ENCODE results near the gene GPRC5B.

The GPRC5B gene

GRCh38 chr16:19911204-19911603, 26.6 kb upstream of the GPRC5B start:
- TF ChIP-seq, protein P1, sequence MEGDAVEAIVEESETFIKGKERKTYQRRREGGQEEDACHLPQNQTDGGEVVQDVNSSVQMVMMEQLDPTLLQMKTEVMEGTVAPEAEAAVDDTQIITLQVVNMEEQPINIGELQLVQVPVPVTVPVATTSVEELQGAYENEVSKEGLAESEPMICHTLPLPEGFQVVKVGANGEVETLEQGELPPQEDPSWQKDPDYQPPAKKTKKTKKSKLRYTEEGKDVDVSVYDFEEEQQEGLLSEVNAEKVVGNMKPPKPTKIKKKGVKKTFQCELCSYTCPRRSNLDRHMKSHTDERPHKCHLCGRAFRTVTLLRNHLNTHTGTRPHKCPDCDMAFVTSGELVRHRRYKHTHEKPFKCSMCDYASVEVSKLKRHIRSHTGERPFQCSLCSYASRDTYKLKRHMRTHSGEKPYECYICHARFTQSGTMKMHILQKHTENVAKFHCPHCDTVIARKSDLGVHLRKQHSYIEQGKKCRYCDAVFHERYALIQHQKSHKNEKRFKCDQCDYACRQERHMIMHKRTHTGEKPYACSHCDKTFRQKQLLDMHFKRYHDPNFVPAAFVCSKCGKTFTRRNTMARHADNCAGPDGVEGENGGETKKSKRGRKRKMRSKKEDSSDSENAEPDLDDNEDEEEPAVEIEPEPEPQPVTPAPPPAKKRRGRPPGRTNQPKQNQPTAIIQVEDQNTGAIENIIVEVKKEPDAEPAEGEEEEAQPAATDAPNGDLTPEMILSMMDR (IDR thresholded peaks at IDR 0.05; ENCODE audit: low read depth, low read length) = no peak
- H3K4me3 ChIP-seq (ENCODE audit: low read depth, low read length) = no peak overlapping the region
- DNase-seq (ENCODE audit: low read depth, low spot score) = no peak
- in situ Hi-C loops (cut with HindIII; ENCODE audit: low sequenced_read_pairs) = no loop called here

GRCh38 chr16:19909750-19910322, 25.2 kb upstream of the GPRC5B start:
- TF ChIP-seq, protein P1 (IDR thresholded peaks at IDR 0.05; ENCODE audit: low read depth, low read length) = no peak
- no peak overlapping the region for H3K4me3 ChIP-seq (ENCODE audit: low read depth, low read length)
- no peak for DNase-seq (ENCODE audit: low read depth, low spot score)

GRCh38 chr16:19908921-19909320, 24.3 kb upstream of the GPRC5B start:
- in situ Hi-C loops (cut with HindIII; ENCODE audit: low sequenced_read_pairs) = no loop called here
- no peak overlapping the region for H3K4me3 ChIP-seq (ENCODE audit: low read depth, low read length)
- TF ChIP-seq, protein P1 (IDR thresholded peaks at IDR 0.05; ENCODE audit: low read depth, low read length) = no peak
- DNase-seq (ENCODE audit: low read depth, low spot score) = no peak

More at GRCh38 chr16:19909750-19910322, 25.2 kb upstream of the GPRC5B start:
- in situ Hi-C loops (cut with HindIII; ENCODE audit: low sequenced_read_pairs) = no loop called here

DNA sequence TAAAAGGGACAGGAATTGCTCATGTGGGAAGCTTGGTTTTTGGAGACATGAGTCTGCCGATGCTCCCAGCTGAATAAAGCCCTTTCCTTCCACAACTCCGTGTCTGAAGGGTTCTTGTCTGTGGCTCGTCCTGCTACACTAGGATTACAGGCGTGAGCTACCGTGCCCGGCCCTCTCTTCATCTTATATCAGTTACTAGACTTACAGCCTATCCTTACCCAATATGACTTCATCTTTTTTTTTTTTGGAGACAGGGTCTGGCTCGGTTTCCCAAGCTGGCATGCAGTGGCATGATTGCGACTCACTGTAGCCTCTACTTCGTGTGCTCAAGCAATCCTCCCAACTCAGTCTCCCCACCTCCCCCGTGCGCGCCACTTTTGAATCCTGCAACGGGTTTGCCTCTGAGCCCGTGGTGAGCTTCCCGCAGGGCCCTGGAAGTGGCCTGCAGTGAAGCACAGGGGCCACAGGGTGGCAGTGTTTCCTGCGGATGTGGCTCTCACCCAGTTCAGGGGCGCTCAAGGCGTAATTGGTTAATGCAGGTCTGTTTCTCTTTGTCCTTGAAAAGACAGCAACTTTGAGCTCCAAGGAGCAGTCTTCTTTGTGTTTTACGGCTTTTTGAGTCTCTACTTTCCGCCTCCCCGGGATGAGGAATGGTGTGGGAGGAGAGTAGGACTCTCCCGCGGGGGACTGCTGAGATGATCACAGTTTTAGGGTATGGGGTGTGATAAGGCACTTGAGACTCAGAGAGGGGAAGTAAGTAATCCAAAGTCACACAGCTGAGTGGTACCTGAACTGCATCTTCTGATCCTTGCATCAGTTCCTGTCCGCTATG, 22.7 kb upstream of the GPRC5B start:
- no peak overlapping the region for H3K4me3 ChIP-seq (ENCODE audit: low read depth, low read length)
- TF ChIP-seq, protein P1 (IDR thresholded peaks at IDR 0.05; ENCODE audit: low read depth, low read length) = peak; percentile 99
- in situ Hi-C loops (cut with HindIII; ENCODE audit: low sequenced_read_pairs) = no loop called here
- peak; percentile 71 for DNase-seq (ENCODE audit: low read depth, low spot score)

- H3K4me3 ChIP-seq (ENCODE audit: low read depth, low read length) = no peak overlapping the region
- TF ChIP-seq, protein P1 (IDR thresholded peaks at IDR 0.05; ENCODE audit: low read depth, low read length) = no peak
- in situ Hi-C loops (cut with HindIII; ENCODE audit: low sequenced_read_pairs) = no loop called here
- DNase-seq (ENCODE audit: low read depth, low spot score) = no peak
These were observed 16.5 kb upstream of the GPRC5B start for GRCh38 chr16:19901164-19901563.

DNA sequence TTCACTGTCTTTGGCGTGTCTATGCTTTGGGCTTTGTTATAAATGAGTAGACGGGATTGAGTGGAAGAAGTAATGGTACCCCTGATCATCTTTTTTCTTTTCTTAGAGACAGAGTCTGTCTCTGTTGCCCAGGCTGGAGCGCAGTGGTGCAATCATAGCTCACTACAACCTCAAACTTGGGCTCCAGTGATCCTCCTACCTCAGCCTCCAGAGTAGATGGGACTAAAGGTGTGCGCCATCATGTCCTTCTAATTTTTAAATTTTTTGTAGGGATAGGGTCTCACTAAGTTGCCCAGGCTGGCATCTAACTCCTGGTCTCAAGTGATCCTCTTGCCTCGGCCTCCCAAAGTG, 14.9 kb upstream of the GPRC5B start:
- TF ChIP-seq, protein P1 (IDR thresholded peaks at IDR 0.05; ENCODE audit: low read depth, low read length) = no peak
- H3K4me3 ChIP-seq (ENCODE audit: low read depth, low read length) = no peak overlapping the region
- in situ Hi-C loops (cut with HindIII; ENCODE audit: low sequenced_read_pairs) = no loop called here
- DNase-seq (ENCODE audit: low read depth, low spot score) = no peak

Measured in astrocyte of the spinal cord (primary cell).